MG63 (cell line): ENCODE measurements around the gene PPARG. TPM values are rescaled to one million over a fixed set of nuclear protein-coding genes. Genes with fewer than 3 reads are reported as not detected.
"Not testable (repeated sequence)": the region's sequence is repeated elsewhere in the genome, so short reads cannot be mapped to it uniquely, and the experiment has no call there.

Experiments used
- DNase-seq: peaks from one replicate; pipeline ENCODE4 v3.0.0-alpha.2; 2020
- H3K27me3 ChIP-seq: fragments of 250-450 bp; sonication (Bioruptor Pico); 2 replicates; pipeline ENCODE4 v1.5.1; 2020; ENCODE audit warnings: mild to moderate bottlenecking, moderate library complexity
- H3K36me3 ChIP-seq: fragments of 250-450 bp; sonication (Bioruptor Pico); 2 replicates; pipeline ENCODE4 v1.5.1; 2020; ENCODE audit warnings: mild to moderate bottlenecking, moderate library complexity
- H3K4me3 ChIP-seq: fragments of 250-450 bp; sonication (Bioruptor Pico); 2 replicates; pipeline ENCODE4 v1.5.1; 2020; ENCODE audit warnings: mild to moderate bottlenecking, moderate library complexity
- H3K9me3 ChIP-seq: fragments of 250-450 bp; sonication (Bioruptor Pico); 2 replicates; pipeline ENCODE4 v1.5.1; 2020; ENCODE audit warnings: mild to moderate bottlenecking, moderate library complexity
- total RNA-seq: library from RNA; depleted of rRNA; stranded (reverse); fragments of >200 nt; shearing (Covaris generic); gene quantifications from 2 replicates; pipeline ENCODE4 v1.2.3, GENCODE V29; 2014; ENCODE audit warnings: low replicate concordance

PPARG gene
- total RNA-seq, 1 experiment from 2014 or later = 7.2 TPM

DNA sequence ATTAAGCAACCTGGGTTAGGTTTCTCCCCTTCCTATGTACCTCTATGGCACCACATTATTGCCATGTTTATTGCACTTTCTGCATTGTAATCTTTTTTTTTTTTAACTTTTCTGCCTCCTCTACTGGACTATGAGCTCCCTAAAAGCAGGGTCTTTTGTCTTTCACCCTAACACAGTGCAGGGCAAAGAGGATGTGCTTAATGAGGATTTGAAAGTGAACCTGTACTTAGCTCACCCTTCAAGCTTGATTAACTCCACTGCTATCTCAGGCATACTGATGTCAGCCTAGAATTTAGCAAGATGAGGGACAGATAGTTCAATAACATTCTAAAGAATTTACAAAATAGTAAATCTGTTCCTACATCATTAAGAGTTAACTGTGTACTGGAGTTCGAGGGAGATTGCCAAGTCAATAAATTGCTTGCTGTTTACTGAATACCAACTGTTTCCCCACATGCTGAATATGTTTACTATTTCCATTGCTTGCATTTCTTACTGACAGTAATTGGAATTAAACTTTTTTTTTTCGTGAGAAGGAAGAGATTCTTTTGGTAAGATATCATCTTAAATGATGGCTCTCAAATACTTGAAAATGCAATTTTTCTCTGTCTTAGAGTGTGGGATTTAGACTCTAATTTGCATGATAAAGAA lies 15.7 kb upstream of the PPARG start:
- H3K4me3 ChIP-seq = no peak overlapping the region
- no peak for DNase-seq
- no peaks in the 10 kb centered on the region for H3K27me3 ChIP-seq
- no peaks in the 10 kb centered on the region for H3K9me3 ChIP-seq
- no peaks in the 10 kb centered on the region for H3K36me3 ChIP-seq

DNA sequence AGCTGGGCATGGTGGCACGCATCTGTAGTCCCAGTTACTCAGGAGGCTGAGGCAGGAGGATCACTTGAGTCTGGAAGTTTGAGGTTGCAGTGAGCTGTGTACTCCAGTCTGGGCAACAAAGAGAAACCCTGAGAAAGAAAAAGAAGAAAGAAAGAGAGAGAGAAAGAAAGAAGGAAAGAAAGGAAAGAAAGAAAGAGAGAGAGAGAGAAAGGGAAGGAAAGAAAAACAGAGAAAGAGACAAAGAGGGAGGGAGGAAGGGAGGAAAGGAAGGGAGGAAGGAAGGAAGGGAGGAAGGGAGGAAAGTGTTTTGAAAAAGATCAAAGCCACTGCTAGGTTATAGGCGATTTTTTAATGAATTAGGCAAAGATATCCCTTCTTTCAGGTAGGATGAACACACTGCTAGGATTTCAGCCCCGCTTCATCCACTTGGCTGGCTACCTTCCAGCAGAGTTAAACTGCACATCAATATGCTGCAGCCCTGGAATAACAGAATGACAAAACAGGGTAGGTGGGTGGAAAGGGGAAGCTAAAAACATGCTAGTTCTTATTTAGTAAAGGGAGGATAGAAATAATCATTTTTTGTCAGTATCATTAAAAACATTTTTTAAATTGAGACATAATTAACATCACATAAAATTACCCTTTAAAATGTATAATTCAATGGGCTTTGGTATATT lies 12.8 kb upstream of the PPARG start:
- H3K4me3 ChIP-seq = no peak overlapping the region
- DNase-seq = no peak
- no peaks in the 10 kb centered on the region for H3K36me3 ChIP-seq
- no peaks in the 10 kb centered on the region for H3K9me3 ChIP-seq
- no peaks in the 10 kb centered on the region for H3K27me3 ChIP-seq

DNA sequence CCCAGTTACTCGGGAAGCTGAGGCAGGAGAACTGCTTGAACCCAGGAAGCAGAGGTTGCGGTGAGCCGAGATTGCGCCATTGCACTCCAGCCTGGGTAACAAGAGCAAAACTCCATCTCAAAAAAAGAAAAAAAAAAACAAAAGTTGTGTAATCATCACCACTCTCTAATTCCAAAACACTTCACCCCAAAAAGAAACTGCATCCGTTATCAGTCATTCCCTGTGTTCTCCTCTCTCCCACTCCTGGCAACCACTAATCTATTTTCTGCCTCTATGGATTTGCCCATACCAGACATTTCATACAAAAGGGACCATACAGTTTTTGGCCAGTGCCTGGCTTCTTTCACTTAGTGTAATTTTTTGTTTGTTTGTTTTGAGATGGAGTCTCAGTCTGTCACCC lies 12.0 kb upstream of the PPARG start:
- not testable (repeated sequence) for H3K36me3 ChIP-seq, DNase-seq, H3K9me3 ChIP-seq, H3K4me3 ChIP-seq, H3K27me3 ChIP-seq

GRCh38 chr3:12278566-12278965 lies 10.3 kb upstream of the PPARG start:
- Histone ChIP-seq H3K36me3 (no peaks in the 10 kb centered on the region), H3K4me3 (no peak overlapping the region), H3K27me3 (no peaks in the 10 kb centered on the region), H3K9me3 (no peaks in the 10 kb centered on the region)
- no peak for DNase-seq

DNA sequence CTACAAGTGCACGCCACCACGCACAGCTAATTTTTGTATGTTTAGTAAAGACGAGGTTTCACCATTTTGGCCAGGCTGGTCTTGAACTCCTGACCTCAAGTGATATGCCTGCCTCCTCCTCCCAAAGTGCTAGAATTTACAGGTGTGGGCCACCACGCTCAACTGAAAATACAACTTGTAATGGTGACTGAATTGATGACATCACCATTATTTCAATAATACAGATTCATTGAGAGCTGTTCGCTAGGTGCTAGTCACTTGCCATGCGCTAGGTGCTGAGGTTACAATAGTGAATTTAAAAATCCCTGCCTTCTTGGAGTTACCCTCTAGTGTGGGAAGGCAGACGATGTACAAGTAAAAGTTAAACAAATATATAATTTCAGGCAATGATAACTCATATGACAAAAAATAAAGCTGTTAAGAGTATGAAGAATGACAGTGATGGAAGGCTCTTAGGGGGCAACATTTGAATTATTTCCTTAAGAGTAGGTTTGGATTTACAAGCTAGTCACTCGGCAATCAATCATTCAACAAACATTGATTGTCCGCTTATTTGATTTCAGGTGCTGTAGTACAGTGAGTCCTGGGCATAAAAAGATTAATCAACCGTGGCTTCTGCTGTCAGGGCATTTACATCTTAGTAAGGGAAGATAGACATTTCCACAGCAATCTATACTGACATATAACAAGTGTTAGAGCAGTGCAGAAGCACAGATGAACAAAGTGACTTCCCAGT lies 9.1 kb upstream of the PPARG start:
- no peak for DNase-seq
- H3K36me3 ChIP-seq = no peaks in the 10 kb centered on the region
- H3K4me3 ChIP-seq = no peak overlapping the region
- no peaks in the 10 kb centered on the region for H3K9me3 ChIP-seq
- H3K27me3 ChIP-seq = no peaks in the 10 kb centered on the region

GRCh38 chr3:12280357-12280806 lies 8.5 kb upstream of the PPARG start:
- no peaks in the 10 kb centered on the region for H3K36me3 ChIP-seq
- no peak for DNase-seq
- H3K9me3 ChIP-seq = no peaks in the 10 kb centered on the region
- no peaks in the 10 kb centered on the region for H3K27me3 ChIP-seq
- no peak overlapping the region for H3K4me3 ChIP-seq

DNA sequence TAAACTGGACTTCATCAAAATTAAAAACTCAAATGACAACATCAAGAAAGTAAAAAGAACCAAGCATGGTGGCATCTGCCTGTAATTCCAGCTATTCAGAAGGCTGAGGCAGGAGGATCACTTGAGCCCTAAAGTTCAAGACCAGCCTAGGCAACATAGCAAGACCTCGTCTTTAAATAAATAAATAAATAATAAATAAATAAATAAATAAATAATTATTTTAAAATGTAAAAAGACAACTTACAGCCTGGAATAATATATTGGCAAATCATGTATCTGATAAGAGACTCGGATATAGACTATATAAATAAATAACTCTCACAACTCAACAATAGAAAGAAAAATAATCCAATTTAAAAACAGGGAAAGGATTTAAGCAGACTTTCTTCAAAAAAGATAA lies 4.3 kb upstream of the PPARG start:
- H3K9me3 ChIP-seq = no peaks in the 10 kb centered on the region
- no peak for DNase-seq
- no peaks in the 10 kb centered on the region for H3K36me3 ChIP-seq
- H3K4me3 ChIP-seq = no peak overlapping the region
- H3K27me3 ChIP-seq = no peaks in the 10 kb centered on the region

- H3K4me3 ChIP-seq = no peak overlapping the region
- no peaks in the 10 kb centered on the region for H3K9me3 ChIP-seq
- no peak for DNase-seq
- no peaks in the 10 kb centered on the region for H3K27me3 ChIP-seq
- no peaks in the 10 kb centered on the region for H3K36me3 ChIP-seq
Observed at GRCh38 chr3:12285003-12285555, 3.8 kb upstream of the PPARG start.

- not testable (repeated sequence) for H3K27me3 ChIP-seq, H3K9me3 ChIP-seq, H3K4me3 ChIP-seq, DNase-seq, H3K36me3 ChIP-seq
Observed at GRCh38 chr3:12285779-12286178, 3.1 kb upstream of the PPARG start.

DNA sequence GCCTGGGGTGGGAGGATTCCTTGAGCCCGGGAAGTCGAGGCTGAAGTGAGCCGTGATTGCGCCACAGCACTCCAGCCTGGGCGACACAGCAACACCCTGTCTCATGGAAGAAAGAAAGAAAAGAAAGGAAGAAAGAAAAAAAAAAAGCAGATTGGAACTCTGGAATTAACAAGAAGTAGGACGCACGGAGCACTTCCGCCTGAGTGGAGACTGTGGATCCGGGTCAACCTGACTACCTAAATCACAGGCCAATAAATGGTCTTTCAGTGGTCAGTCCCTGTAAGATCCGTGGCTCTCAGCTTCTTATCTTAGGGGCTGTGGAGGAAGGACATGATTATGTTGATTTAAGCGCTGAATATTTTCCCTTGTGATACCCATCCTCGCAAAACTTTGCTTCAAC lies 2.4 kb upstream of the PPARG start:
- H3K9me3 ChIP-seq = no peaks in the 10 kb centered on the region
- no peaks in the 10 kb centered on the region for H3K36me3 ChIP-seq
- no peaks in the 10 kb centered on the region for H3K27me3 ChIP-seq
- DNase-seq = no peak
- no peak overlapping the region for H3K4me3 ChIP-seq

- Histone ChIP-seq H3K27me3 (no peaks in the 10 kb centered on the region), H3K36me3 (no peaks in the 10 kb centered on the region), H3K9me3 (no peaks in the 10 kb centered on the region), H3K4me3 (peak overlapping the region; percentile 53)
- no peak for DNase-seq
Observed at GRCh38 chr3:12286927-12287726, 1.7 kb upstream of the PPARG start.

DNA sequence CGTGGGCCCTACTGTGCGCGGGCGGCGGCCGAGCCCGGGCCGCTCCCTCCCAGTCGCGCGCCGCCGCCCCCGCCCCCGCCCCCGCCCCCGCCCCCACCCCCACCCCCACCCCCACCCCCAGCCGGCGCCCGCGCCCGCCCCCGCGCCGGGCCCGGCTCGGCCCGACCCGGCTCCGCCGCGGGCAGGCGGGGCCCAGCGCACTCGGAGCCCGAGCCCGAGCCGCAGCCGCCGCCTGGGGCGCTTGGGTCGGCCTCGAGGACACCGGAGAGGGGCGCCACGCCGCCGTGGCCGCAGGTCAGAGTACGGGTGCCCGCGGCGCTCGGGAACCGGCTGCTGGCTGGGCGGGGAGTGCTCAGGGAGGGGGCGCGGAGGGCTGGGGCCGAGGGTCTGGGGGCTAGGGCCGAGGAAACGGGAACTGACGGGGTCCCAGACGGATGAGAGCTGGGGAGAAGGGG lies 1.1 kb upstream of the PPARG start:
- Histone ChIP-seq H3K4me3 (peak overlapping the region; percentile 56), H3K27me3 (no peaks in the 10 kb centered on the region), H3K9me3 (no peaks in the 10 kb centered on the region), H3K36me3 (no peaks in the 10 kb centered on the region)
- peak; percentile 35 for DNase-seq

GRCh38 chr3:12289524-12289923 lies 654 bp downstream of the PPARG start:
- Histone ChIP-seq H3K27me3 (no peaks in the 10 kb centered on the region), H3K36me3 (no peaks in the 10 kb centered on the region), H3K4me3 (no peak overlapping the region), H3K9me3 (no peaks in the 10 kb centered on the region)
- DNase-seq = no peak

- DNase-seq = no peak
- H3K36me3 ChIP-seq = no peaks in the 10 kb centered on the region
- H3K9me3 ChIP-seq = no peaks in the 10 kb centered on the region
- H3K4me3 ChIP-seq = no peak overlapping the region
- H3K27me3 ChIP-seq = no peaks in the 10 kb centered on the region
Observed at GRCh38 chr3:12292770-12293169, 3.9 kb downstream of the PPARG start.

- Histone ChIP-seq H3K27me3 (no peaks in the 10 kb centered on the region), H3K9me3 (no peaks in the 10 kb centered on the region), H3K36me3 (no peaks in the 10 kb centered on the region), H3K4me3 (no peak overlapping the region)
- no peak for DNase-seq
Observed at GRCh38 chr3:12294885-12295580, 6.2 kb downstream of the PPARG start.

DNA sequence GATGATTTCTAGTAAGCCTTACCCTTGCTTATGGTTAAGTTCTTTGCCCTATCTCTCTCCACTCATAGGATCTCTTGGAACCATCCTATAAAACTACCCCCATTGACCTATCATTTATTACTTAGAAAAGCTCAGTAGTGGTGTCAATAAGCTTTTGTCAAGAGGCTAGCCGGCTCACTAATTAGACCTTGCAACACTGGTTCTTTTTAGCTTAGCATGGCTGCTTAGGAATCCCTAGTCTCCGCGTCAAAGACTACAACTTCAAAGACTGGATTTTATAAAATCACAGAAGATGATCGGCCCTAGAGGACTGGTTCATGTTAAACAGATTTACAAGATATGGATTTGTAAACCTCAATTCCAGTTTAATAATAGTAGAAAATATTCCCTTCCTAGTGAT lies 7.6 kb downstream of the PPARG start:
- DNase-seq = no peak
- Histone ChIP-seq H3K36me3 (no peaks in the 10 kb centered on the region), H3K4me3 (no peak overlapping the region), H3K9me3 (no peaks in the 10 kb centered on the region), H3K27me3 (no peaks in the 10 kb centered on the region)
